NCI-H1694 treated with DMSO at 0.1 percent for 48 hours (cell line): ENCODE data around the gene SGCE.

Experiments used
- DNase-seq: peaks from one replicate; lab custom pipeline; 2025; lab: John Stamatoyannopoulos, UW

The SGCE gene

GRCh38 chr7:94621120-94621519 lies 34.8 kb downstream of the SGCE start:
- no peak for DNase-seq

- peak; percentile 77 for DNase-seq
Measured at GRCh38 chr7:94620703-94621118, 35.2 kb downstream of the SGCE start.

- no peak for DNase-seq
Measured at GRCh38 chr7:94618126-94618525, 37.8 kb downstream of the SGCE start.

GRCh38 chr7:94616855-94617254 lies 39.1 kb downstream of the SGCE start:
- DNase-seq: no peak

- no peak for DNase-seq
Measured at GRCh38 chr7:94615666-94616065, 40.3 kb downstream of the SGCE start.

- DNase-seq: no peak
Measured at GRCh38 chr7:94612661-94613060, 43.3 kb downstream of the SGCE start.

GRCh38 chr7:94612253-94612652 lies 43.7 kb downstream of the SGCE start:
- DNase-seq: no peak

GRCh38 chr7:94609561-94609960 lies 46.4 kb downstream of the SGCE start:
- DNase-seq: no peak

- DNase-seq: no peak
Measured at GRCh38 chr7:94605031-94605430, 50.9 kb downstream of the SGCE start.

- no peak for DNase-seq
Measured at GRCh38 chr7:94602181-94602580, 53.8 kb downstream of the SGCE start.

- no peak for DNase-seq
Measured at GRCh38 chr7:94600267-94600666, 55.7 kb downstream of the SGCE start.

- no peak for DNase-seq
Measured at GRCh38 chr7:94595717-94596116, 60.2 kb downstream of the SGCE start.

- DNase-seq: no peak
Measured at GRCh38 chr7:94594882-94595281, 61.1 kb downstream of the SGCE start.

GRCh38 chr7:94591176-94591575 lies 64.8 kb downstream of the SGCE start:
- no peak for DNase-seq

- no peak for DNase-seq
Measured at GRCh38 chr7:94590526-94591162, 65.3 kb downstream of the SGCE start.

GRCh38 chr7:94588075-94588474 lies 67.9 kb downstream of the SGCE start:
- DNase-seq: no peak

GRCh38 chr7:94584113-94584512 lies 71.8 kb downstream of the SGCE start:
- DNase-seq: no peak

- DNase-seq: no peak
Measured at GRCh38 chr7:94580601-94581000, 75.3 kb downstream of the SGCE start.

- no peak for DNase-seq
Measured at GRCh38 chr7:94579470-94579869, 76.5 kb downstream of the SGCE start.

GRCh38 chr7:94578614-94579013 lies 77.3 kb downstream of the SGCE start:
- no peak for DNase-seq

- no peak for DNase-seq
Measured at GRCh38 chr7:94577357-94577756, 78.6 kb downstream of the SGCE start.

- no peak for DNase-seq
Measured at GRCh38 chr7:94576316-94576715, 79.6 kb downstream of the SGCE start.

- DNase-seq: no peak
Measured at GRCh38 chr7:94575646-94576045, 80.3 kb downstream of the SGCE start.

GRCh38 chr7:94571816-94572215 lies 84.1 kb downstream of the SGCE start:
- no peak for DNase-seq

GRCh38 chr7:94567396-94567795 lies 88.5 kb downstream of the SGCE start:
- DNase-seq: no peak
